Fibroblast of skin of scalp (primary cell): ENCODE results near the gene IFI27. TPM values are rescaled to one million over a fixed set of nuclear protein-coding genes. Genes with fewer than 3 reads are reported as not detected.
"Not testable (repeated sequence)": the region's sequence is repeated elsewhere in the genome, so short reads cannot be mapped to it uniquely, and the experiment has no call there.

Experiments
- DNase-seq: peaks from one replicate; pipeline ENCODE4 v3.0.0-alpha.2; 2013
- polyA plus RNA-seq, 2 experiments: library from polyadenylated mRNA; unstranded; fragments of 120-200 nt; gene quantifications; one replicate each; pipeline ENCODE4 v1.2.1, GENCODE V29; 2013; ENCODE audit not compliant: insufficient read length in 2 of 2

Gene IFI27
- 3.7 TPM for polyA plus RNA-seq (2013, experiment 1 of 2; ENCODE audit: insufficient read length)
- polyA plus RNA-seq (2013, experiment 2 of 2; ENCODE audit: insufficient read length) = 5.2 TPM

DNA sequence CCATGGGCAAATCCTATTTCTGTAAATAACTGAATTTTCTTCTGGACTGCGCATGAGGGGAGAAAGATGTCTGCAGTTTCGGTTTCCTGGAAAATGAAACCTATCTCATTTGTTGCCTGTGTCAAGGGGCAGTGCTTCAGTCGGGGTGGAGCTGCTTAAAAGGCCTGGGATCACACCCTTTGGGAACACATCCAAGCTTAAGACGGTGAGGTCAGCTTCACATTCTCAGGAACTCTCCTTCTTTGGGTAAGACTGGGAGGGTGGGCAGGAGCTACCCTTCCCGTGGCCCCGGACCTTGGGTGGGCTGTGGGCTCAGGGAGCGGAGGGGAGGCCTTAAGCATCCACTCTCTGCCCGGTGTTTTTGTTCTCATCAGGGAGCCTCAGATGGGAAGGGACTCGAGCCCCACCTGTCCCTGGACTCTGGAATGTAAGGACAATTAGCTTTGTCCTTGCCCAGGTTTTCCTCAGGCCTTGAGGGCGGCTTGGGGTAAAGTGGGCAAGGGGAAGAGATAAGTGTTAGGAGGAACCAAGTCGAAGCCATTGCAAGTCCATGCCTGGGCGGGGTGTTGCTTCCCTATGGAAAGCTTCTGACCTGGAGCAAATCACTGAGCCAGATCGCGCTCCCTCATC is at the start of gene IFI27:
TSS of gene IFI27 (plus strand) at position 185 of the 630 bp plus-strand sequence.
- DNase-seq = peak; percentile 56

DNA sequence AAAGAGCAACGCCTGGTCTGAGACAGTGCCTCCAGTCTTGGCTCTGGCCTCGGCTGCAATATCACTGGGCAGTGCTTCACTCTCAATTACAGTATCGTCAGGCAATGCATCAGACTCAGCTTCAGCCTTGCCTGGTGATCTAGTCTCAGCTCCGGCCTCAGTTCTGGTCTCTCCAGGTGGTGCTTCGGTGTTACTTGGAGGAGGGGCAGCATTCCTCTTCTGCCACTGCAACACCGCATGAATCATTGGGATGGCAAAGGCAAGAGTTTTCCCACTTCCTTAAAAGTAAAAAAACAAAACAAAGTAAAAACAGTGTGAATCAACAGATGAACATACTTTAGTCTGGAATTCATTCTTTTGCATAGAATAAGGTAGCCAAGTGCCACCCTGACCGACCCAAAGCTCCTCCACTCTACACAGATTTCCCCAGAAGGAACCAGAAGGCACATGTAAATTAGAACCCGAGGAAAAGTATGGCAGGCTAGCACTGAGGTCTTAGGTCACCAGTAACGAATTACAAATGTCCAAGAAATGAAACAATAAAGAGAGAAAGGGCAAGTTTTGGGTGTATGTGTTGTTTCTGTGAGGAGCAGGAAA is 48.1 kb upstream of the IFI27 start:
- DNase-seq = peak; percentile 56

- DNase-seq = no peak
Measured at GRCh38 chr14:94066089-94066676, 44.4 kb upstream of the IFI27 start.

- DNase-seq = not testable (repeated sequence)
Measured at GRCh38 chr14:94072076-94072475, 38.5 kb upstream of the IFI27 start.

- no peak for DNase-seq
Measured at GRCh38 chr14:94074534-94074933, 36.0 kb upstream of the IFI27 start.

DNA sequence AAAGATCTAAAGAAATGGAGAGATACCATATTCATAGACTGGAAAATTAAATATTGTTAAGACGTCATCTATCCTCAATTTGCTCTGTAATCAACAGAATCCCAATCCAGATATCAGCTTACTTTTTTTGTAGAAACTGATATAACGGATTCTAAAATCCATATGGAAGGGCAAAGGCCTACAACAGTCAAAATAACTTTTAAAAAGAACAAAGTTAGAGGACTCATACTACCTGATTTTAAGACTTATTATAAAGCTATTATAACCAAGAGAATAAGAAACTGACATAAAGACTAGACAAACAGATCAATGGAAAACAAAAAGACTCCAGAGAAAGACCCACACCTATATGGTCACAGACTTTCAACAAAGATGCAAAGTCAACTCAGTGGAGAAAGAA is 35.5 kb upstream of the IFI27 start:
- DNase-seq = no peak

DNA sequence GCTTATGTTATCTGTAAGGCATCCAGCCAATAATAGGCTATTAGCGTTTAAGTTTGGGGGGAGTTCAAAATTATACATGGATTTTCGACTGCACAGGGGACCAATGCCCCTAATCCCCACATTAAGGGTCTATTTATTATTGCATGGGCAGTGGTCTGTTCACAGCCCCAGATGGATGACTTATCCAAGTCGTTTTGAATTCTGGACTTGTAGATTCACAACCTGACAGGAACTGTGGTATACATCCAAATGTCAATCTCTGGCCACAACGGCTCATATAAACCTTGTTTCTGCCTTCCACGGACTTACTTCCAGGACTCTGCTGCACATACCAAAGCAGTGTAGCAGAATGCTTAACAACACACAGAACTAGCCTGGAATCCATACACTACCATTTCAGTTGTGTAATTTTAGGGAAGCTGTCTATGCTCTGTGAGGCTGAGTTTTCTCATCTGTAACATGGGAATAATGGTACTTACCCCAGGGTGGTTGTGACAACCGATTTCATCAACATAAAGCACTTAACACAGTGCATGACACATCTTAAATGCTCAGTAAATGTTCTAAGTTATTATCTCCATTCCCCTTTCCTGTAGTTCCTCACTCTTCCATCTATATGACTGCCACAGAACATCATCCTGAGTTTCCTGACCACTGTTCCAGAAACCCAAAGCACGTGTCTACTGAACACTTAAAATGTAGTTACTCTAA is 33.3 kb upstream of the IFI27 start:
- no peak for DNase-seq

GRCh38 chr14:94077823-94078222 is 32.7 kb upstream of the IFI27 start:
- DNase-seq = no peak

GRCh38 chr14:94079891-94080620 is 30.5 kb upstream of the IFI27 start:
- peak; percentile 39 for DNase-seq

GRCh38 chr14:94080621-94081385 is 29.7 kb upstream of the IFI27 start, which contains the start of the genes DDX24 and IFI27L1:
Gene DDX24, minus strand, starts transcription at chr14:94081202. Its CDS starts 1,460 bp downstream, at chr14:94079742.
Gene IFI27L1, plus strand, starts transcription at chr14:94081310. Its CDS starts 15,628 bp downstream, at chr14:94096938.
- peak; percentile 93 for DNase-seq

DNA sequence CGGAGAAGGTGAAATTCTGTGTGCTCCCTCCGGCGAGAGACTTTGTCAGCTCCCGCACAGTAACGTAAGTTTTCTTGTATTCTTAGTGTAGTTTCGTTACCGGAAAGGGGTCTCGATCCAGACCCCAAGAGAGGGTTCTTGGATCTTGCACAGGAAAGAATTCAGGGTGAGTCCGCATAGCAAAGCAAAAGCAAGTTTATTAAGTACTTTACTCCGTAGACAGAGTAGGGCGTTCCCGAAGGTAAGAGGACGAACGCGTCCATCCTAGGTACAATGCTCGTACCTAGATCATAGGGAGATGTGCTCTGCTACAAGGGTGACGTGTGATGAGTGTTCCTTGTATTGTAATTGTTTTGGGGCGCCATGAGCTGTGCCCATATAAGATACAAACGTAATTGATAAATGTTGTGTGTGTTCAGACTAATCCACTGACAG is 29.1 kb upstream of the IFI27 start:
- DNase-seq = no peak

- DNase-seq = no peak
Measured at GRCh38 chr14:94087891-94088290, 22.6 kb upstream of the IFI27 start.

GRCh38 chr14:94088516-94088915 is 22.0 kb upstream of the IFI27 start:
- DNase-seq = no peak

- no peak for DNase-seq
Measured at GRCh38 chr14:94089479-94089878, 21.1 kb upstream of the IFI27 start.

- no peak for DNase-seq
Measured at GRCh38 chr14:94093418-94093817, 17.1 kb upstream of the IFI27 start.

GRCh38 chr14:94097091-94097490 is 13.4 kb upstream of the IFI27 start:
- no peak for DNase-seq

GRCh38 chr14:94098326-94098992 is 12.1 kb upstream of the IFI27 start:
- peak; percentile 90 for DNase-seq

DNA sequence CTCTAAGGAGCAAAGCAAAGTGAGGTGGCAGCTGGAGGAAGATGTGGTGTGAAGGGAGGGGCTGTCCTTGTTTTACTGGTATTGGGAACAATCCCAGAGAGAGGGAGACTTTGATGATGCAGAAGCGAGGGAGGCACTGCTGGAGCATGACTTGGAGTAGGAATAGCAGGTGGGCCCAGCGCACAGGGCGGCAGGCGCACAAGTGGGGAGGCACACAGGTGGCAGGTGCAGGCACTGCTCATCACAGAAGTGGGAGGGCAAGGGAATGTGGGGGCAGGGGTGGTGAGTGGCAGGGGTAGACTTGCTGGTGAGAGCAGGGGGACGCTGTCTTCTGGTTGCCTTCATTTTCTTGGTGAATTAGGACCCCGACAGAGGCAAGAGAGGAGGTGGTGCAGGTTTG is 11.5 kb upstream of the IFI27 start:
- no peak for DNase-seq

DNA sequence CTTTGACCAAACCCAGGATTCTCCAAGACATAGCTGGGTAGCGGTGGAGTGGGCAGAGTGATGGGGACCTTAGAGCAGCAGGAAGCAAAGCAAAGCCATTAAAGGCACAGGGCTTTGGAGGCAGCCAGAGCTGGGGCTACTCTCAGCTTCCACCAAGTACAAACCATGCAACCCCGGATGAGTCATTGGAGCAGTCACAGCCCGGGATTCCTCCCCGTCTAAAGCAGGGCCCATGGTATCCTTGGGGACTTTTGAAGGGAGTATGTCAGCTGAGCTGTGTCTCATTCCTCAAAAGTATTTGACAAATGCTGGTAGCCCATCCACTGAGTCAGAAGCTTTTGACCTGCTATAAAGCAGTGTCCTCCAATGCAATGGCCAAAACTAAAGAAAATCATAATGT is 9.7 kb upstream of the IFI27 start:
- peak; percentile 95 for DNase-seq

DNA sequence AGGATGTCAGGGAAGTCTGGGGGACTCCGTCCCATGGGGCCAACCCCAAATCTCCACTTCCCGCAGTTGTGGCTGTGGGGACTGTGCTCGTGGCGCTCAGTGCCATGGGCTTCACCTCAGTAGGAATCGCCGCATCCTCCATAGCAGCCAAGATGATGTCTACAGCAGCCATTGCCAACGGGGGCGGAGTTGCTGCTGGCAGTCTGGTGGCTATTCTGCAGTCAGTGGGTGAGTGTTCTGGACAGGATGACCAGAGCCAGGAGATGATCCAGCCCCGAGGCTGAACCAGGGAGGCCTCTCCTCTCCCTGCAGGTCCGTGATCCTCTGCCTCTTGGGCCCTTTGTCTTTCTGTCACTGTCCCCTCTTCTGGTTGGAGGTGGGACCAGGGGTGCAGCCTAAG is 8.8 kb upstream of the IFI27 start:
- DNase-seq = no peak
